Esophagus squamous epithelium (tissue), 5 donors: Measurements from ENCODE around the gene RRAGD. TPM values are rescaled to one million over a fixed set of nuclear protein-coding genes. Genes with fewer than 3 reads are reported as not detected.

Experiments
- DNase-seq: peaks from one replicate; lab custom pipeline; 2025; lab: John Stamatoyannopoulos, UW
- H3K27ac ChIP-seq, 4 donors: fragments of 200-600 bp; sonication (generic); one replicate each; pipeline ENCODE4 v1.5.1; 2016 to 2019; ENCODE audit warnings: mild to moderate bottlenecking in 1 of 4
- H3K27me3 ChIP-seq, 4 donors: fragments of 200-600 bp; sonication (generic); 1 replicate in 3 of 4; 2 replicates in 1 of 4; pipeline versions ENCODE4 v1.5.1 to v1.6.0; 2017 to 2021; ENCODE audit warnings: antibody characterized with exemption in 1 of 4
- H3K36me3 ChIP-seq, 3 donors: fragments of 200-600 bp; sonication (generic); one replicate each; pipeline ENCODE4 v1.5.1; 2016 to 2019
- H3K4me1 ChIP-seq, 3 donors: fragments of 200-600 bp; sonication (generic); one replicate each; pipeline ENCODE4 v1.5.1; 2017 to 2019
- H3K4me3 ChIP-seq, 4 donors: fragments of 200-600 bp; sonication (generic); 1 replicate in 3 of 4; 2 replicates in 1 of 4; pipeline ENCODE4 v1.5.1; 2016 to 2019; ENCODE audit warnings: mild to moderate bottlenecking in 2 of 4, moderate library complexity in 1 of 4
- H3K9me3 ChIP-seq, 3 donors: fragments of 200-600 bp; sonication (generic); one replicate each; pipeline ENCODE4 v1.5.1; 2016 to 2019
- CTCF ChIP-seq, 6 experiments: fragments of 450-650 bp in 4 of 6; fragments of 200-600 bp in 2 of 6; sonication (generic) in 2 of 6; IDR thresholded peaks; one replicate each; pipeline ENCODE4 v1.5.1; 2016 to 2019; ENCODE audit warnings: antibody characterized with exemption in 6 of 6, mild to moderate bottlenecking in 4 of 6, moderate library complexity in 4 of 6
- POLR2A ChIP-seq, 4 donors: fragments of 450-650 bp; IDR thresholded peaks; one replicate each; pipeline ENCODE4 v1.6.1; 2017; ENCODE audit warnings: antibody characterized with exemption in 4 of 4, mild to moderate bottlenecking in 4 of 4, moderate library complexity in 3 of 4
- WGBS, 2 donors: methylation state at CpG; one replicate each; pipeline ENCODE4 v1.1.5; 2018; 5-methylcytosine and 5-hydroxymethylcytosine counted together
- intact Hi-C: fragments of 100-400 bp; cut with DNase I; formaldehyde crosslinking; loops from one replicate; pipeline ENCODE4 v1.15.0; 2022
- total RNA-seq, 4 donors: library from RNA; depleted of rRNA; stranded (reverse); fragments of >200 nt; gene quantifications; one replicate each; pipeline ENCODE4 v1.1.0, GENCODE V29; 2016
- donor health status: DM: yes; HTN: yes; CAD: no.

Gene RRAGD
- total RNA-seq, 4 donors from 2014 or later = 21.1 to 67.1 (median 33.9) TPM

GRCh38 chr6:89372506-89372901 lies 39.6 kb downstream of the RRAGD start:
- intact Hi-C loops = no loop called here
- 45 to 47% methylated on average over 3 of the region's 3 CpGs for WGBS, 2 donors
- Histone ChIP-seq H3K27me3 (no peaks in the 10 kb centered on the region), H3K4me3 (no peak overlapping the region), H3K36me3 (peaks cover 0 to 12% (median 0%) of the 10 kb centered on the region in 3 donors), H3K27ac (no peak overlapping the region), H3K9me3 (no peaks in the 10 kb centered on the region), H3K4me1 (peaks cover 4 to 35% (median 14%) of the 10 kb centered on the region in 3 donors)
- TF ChIP-seq POLR2A (IDR thresholded peaks at IDR 0.05) = no peak
- TF ChIP-seq CTCF (IDR thresholded peaks at IDR 0.05) = no peak
- no peak for DNase-seq

- intact Hi-C loops = no loop called here
- peak; percentile 23 for DNase-seq
- Histone ChIP-seq H3K36me3 (peaks cover 0 to 12% (median 0%) of the 10 kb centered on the region in 3 donors), H3K27me3 (no peaks in the 10 kb centered on the region), H3K27ac (no peak overlapping the region), H3K4me3 (no peak overlapping the region), H3K4me1 (peaks cover 4 to 35% (median 14%) of the 10 kb centered on the region in 3 donors), H3K9me3 (no peaks in the 10 kb centered on the region)
- TF ChIP-seq POLR2A (IDR thresholded peaks at IDR 0.05) (no peak), CTCF (IDR thresholded peaks at IDR 0.05) (peak; percentile 80 to 92 (median 88))
- 27 to 29% methylated on average over 5 to 6 of the region's 8 CpGs for WGBS, 2 donors
Measured at GRCh38 chr6:89371849-89372505, 40.1 kb downstream of the RRAGD start.

- 7 to 10% methylated on average over 7 of the region's 7 CpGs for whole genome bisulfite sequencing, 2 donors
- Histone ChIP-seq H3K36me3 (peaks cover 0 to 14% (median 0%) of the 10 kb centered on the region in 3 donors), H3K9me3 (no peaks in the 10 kb centered on the region), H3K27me3 (no peaks in the 10 kb centered on the region), H3K4me3 (no peak overlapping the region), H3K4me1 (peaks cover 0 to 22% (median 14%) of the 10 kb centered on the region in 3 donors), H3K27ac (peak overlapping the region in 1 of 4 donors; percentile 34)
- DNase-seq = no peak
- TF ChIP-seq POLR2A (IDR thresholded peaks at IDR 0.05) (no peak), CTCF (IDR thresholded peaks at IDR 0.05) (peak; percentile 30 to 63 (median 53))
- intact Hi-C loops = loop anchor here (5.0 kb wide), 2 partner anchors 243 to 382 kb away; no protein-coding TSS in a partner anchor
Measured at GRCh38 chr6:89368999-89369398, 43.1 kb downstream of the RRAGD start.

- WGBS, 2 donors = 24 to 27% methylated on average over 6 of the region's 6 CpGs
- Histone ChIP-seq H3K27me3 (no peaks in the 10 kb centered on the region), H3K4me1 (peaks cover 0 to 22% (median 14%) of the 10 kb centered on the region in 3 donors), H3K9me3 (no peaks in the 10 kb centered on the region), H3K36me3 (peaks cover 0 to 14% (median 0%) of the 10 kb centered on the region in 3 donors), H3K27ac (no peak overlapping the region), H3K4me3 (no peak overlapping the region)
- TF ChIP-seq POLR2A (IDR thresholded peaks at IDR 0.05) = no peak
- peak in 5 of 6 experiments; percentile 64 to 80 (median 71) for TF ChIP-seq CTCF (IDR thresholded peaks at IDR 0.05)
- no peak for DNase-seq
- intact Hi-C loops = loop anchor here (5.0 kb wide), 2 partner anchors 244 to 381 kb away; no protein-coding TSS in a partner anchor
Measured at GRCh38 chr6:89368107-89368506, 44.0 kb downstream of the RRAGD start.

GRCh38 chr6:89364586-89364985 lies 47.5 kb downstream of the RRAGD start:
- H3K27ac ChIP-seq = no peak overlapping the region
- no peak for DNase-seq
- H3K4me3 ChIP-seq = no peak overlapping the region
- no peaks in the 10 kb centered on the region for H3K27me3 ChIP-seq
- no peak for TF ChIP-seq CTCF (IDR thresholded peaks at IDR 0.05)
- peaks cover 0 to 10% (median 0%) of the 10 kb centered on the region in 3 donors for H3K36me3 ChIP-seq
- H3K9me3 ChIP-seq = no peaks in the 10 kb centered on the region
- intact Hi-C loops = no loop called here
- peaks cover 0 to 15% (median 8%) of the 10 kb centered on the region in 3 donors for H3K4me1 ChIP-seq
